Small intestine (tissue), 7 donors: ENCODE results near the gene OBSCN. TPM values are rescaled to one million over a fixed set of nuclear protein-coding genes. Genes with fewer than 3 reads are reported as not detected.

Experiments
- DNase-seq, 2 donors: peaks; one replicate each; pipeline versions ENCODE4 v3.0.0 to v3.0.0-alpha.2; 2013
- FAIRE-seq: peaks from 2 replicates; lab custom pipeline; 2012; peaks lifted over from hg19 to GRCh38; lab: Jason Lieb, UNC
- H3K27ac ChIP-seq, 3 donors: one replicate each; pipeline ENCODE4 v1.5.1; 2013; ENCODE audit warnings: low read length in 2 of 3, mild to moderate bottlenecking in 2 of 3, control low read depth in 1 of 3, inconsistent platforms in 1 of 3, low read depth in 1 of 3, moderate library complexity in 1 of 3
- H3K27me3 ChIP-seq, 3 donors: one replicate each; pipeline ENCODE4 v1.6.1; 2013; ENCODE audit warnings: low read length in 3 of 3, inconsistent platforms in 1 of 3; ENCODE audit not compliant: control insufficient read depth in 3 of 3, insufficient read depth in 3 of 3
- H3K36me3 ChIP-seq, 3 donors: one replicate each; pipeline ENCODE4 v1.6.1; 2013; ENCODE audit warnings: low read length in 3 of 3, inconsistent platforms in 1 of 3, low read depth in 1 of 3, mild to moderate bottlenecking in 1 of 3, moderate library complexity in 1 of 3; ENCODE audit not compliant: control insufficient read depth in 3 of 3, insufficient read depth in 2 of 3
- H3K4me1 ChIP-seq, 3 donors: one replicate each; pipeline ENCODE4 v1.6.1; 2013; ENCODE audit warnings: low read length in 2 of 3, inconsistent platforms in 1 of 3, low read depth in 1 of 3, mild to moderate bottlenecking in 1 of 3, moderate library complexity in 1 of 3; ENCODE audit not compliant: control insufficient read depth in 3 of 3, insufficient read depth in 2 of 3
- H3K4me3 ChIP-seq, 3 donors: one replicate each; pipeline ENCODE4 v1.5.1; 2013; ENCODE audit warnings: low read length in 3 of 3, control low read depth in 1 of 3, inconsistent platforms in 1 of 3, low read depth in 1 of 3, mild to moderate bottlenecking in 1 of 3, moderate library complexity in 1 of 3
- H3K9me3 ChIP-seq, 2 donors: one replicate each; pipeline ENCODE4 v1.6.1; 2013; ENCODE audit warnings: low read depth in 1 of 2, low read length in 1 of 2; ENCODE audit not compliant: control insufficient read depth in 2 of 2, insufficient read depth in 1 of 2
- WGBS, 3 donors: extraction: QIAGEN DNeasy Blood & Tissue Kit; methylation state at CpG; one replicate each; pipeline ENCODE4 v1.1.7; 2013; 5-methylcytosine and 5-hydroxymethylcytosine counted together
- polyA plus RNA-seq, 4 donors: library from polyadenylated mRNA; stranded (reverse) in 3 of 4; unstranded in 1 of 4; fragments of 200-250 nt in 3 of 4; fragments of 120-200 nt in 1 of 4; gene quantifications; one replicate each; pipeline versions ENCODE4 v1.2.1 to v1.2.3, GENCODE V29; 2013
- donor health status: healthy with polysubstance abuse.
- donor health status: control.
- donor health status: control.
- donor health status: Bipolar disorder and iron deficiency.
- donor health status: healthy.

Gene OBSCN
- polyA plus RNA-seq, 4 donors, result 3.6 to 36.2 (median 5.7) TPM

- no peaks in the 10 kb centered on the region for H3K4me1 ChIP-seq
- FAIRE-seq, result no peak
- DNase-seq, result no peak
- no peak overlapping the region for H3K4me3 ChIP-seq
- 93 to 96% (median 95%) methylated on average over 15 of the region's 15 CpGs for WGBS, 3 donors
- no peak overlapping the region for H3K27ac ChIP-seq
- H3K9me3 ChIP-seq, result peaks cover 0 to 6% of the 10 kb centered on the region in 2 donors
- H3K27me3 ChIP-seq, result no peaks in the 10 kb centered on the region
- H3K36me3 ChIP-seq, result peaks cover 0 to 52% (median 0%) of the 10 kb centered on the region in 3 donors
Observed at GRCh38 chr1:228321895-228322294, 114.1 kb downstream of the OBSCN start.

DNA sequence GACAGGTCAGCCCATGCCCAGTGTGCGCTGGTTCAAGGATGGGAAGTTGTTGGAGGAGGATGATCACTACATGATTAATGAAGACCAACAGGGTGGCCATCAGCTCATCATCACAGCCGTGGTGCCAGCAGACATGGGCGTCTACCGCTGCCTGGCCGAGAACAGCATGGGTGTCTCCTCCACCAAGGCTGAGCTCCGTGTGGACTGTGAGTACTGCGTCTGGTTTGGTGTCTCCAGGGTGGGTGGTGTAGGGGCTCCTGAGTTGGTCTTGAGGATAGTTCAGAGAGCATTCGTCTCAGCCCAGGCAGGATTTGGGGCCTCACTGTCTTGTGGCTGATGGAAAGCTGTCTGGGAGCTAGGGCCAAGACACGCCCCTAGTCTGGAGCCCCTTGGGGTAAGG is 115.6 kb downstream of the OBSCN start:
- Histone ChIP-seq H3K4me3 (no peak overlapping the region), H3K36me3 (peaks cover 0 to 37% (median 0%) of the 10 kb centered on the region in 3 donors), H3K27ac (no peak overlapping the region), H3K9me3 (peaks cover 0 to 6% of the 10 kb centered on the region in 2 donors), H3K4me1 (no peaks in the 10 kb centered on the region), H3K27me3 (no peaks in the 10 kb centered on the region)
- DNase-seq (no peak), FAIRE-seq (no peak)
- 92 to 96% (median 93%) methylated on average over 9 of the region's 9 CpGs for WGBS, 3 donors

DNA sequence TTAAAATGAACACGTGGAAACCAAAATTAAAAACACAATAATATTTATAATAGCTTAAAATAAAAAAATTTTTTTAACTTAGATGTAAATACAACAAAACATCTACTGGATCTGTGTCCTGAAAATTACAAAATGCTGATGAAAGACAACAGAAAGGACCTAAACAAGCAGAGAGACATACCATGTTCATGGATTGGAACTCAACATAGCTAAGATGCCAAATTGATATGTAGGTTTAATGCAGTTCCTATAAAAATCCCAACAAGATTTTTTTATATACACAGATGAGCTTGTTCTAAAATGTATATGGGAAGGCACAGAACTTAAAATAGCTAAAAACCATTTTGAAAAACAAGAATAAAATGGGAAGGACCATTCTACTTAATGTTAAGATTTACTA is 117.4 kb downstream of the OBSCN start:
- no peak for FAIRE-seq

GRCh38 chr1:228329887-228330286 is 122.0 kb downstream of the OBSCN start:
- Histone ChIP-seq H3K36me3 (peaks cover 0 to 26% (median 0%) of the 10 kb centered on the region in 3 donors), H3K4me3 (no peak overlapping the region), H3K9me3 (peaks cover 0 to 2% of the 10 kb centered on the region in 2 donors), H3K4me1 (no peaks in the 10 kb centered on the region), H3K27ac (no peak overlapping the region), H3K27me3 (no peaks in the 10 kb centered on the region)
- 65 to 74% (median 67%) methylated on average over 2 of the region's 2 CpGs for WGBS, 3 donors
- FAIRE-seq, result no peak
- DNase-seq, result no peak

More for the DNA sequence above, 117.4 kb downstream of the OBSCN start:
- Histone ChIP-seq H3K27me3 (no peaks in the 10 kb centered on the region), H3K4me1 (no peaks in the 10 kb centered on the region), H3K27ac (no peak overlapping the region), H3K9me3 (peaks cover 0 to 6% of the 10 kb centered on the region in 2 donors), H3K36me3 (peaks cover 0 to 26% (median 0%) of the 10 kb centered on the region in 3 donors), H3K4me3 (no peak overlapping the region)
- WGBS, 3 donors, result 62 to 72% (median 68%) methylated on average over 1 of the region's 1 CpG
- DNase-seq, result no peak

DNA sequence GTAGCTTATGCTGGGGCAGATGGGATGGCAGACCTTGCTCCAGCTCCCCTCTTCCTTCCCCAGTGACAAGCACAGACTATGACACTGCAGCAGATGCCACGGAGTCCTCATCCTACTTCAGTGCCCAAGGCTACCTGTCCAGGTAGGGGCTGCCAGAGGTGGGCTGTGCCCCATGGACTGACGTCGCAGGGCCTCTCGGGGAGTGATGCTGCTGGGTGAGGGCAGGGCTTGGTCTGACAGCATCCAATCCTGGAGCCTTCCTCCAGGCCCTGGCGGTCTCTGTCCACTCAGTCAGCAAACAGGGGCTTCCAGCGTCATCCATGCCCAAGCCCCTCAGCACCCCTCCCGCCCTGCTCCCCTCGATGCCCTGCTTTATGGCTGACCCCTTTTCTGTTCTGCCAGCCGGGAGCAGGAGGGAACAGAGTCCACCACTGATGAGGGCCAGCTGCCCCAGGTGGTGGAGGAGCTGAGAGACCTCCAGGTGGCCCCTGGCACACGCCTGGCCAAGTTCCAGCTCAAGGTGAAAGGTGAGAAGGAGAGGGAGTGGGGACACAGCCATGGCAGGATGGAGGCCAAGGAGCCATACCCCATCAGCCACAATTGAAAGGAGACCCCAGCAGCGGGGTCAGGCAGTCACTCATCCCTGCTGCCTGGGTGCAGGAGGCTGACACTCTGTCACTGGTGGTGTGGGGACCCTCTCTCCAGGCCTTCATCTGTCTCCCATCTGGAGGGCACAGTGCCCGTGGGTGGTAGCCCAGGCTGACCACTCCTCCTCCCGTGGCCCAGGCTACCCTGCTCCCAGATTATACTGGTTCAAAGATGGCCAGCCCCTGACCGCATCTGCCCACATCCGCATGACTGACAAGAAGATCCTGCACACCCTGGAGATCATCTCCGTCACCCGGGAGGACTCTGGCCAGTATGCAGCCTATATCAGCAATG is 125.2 kb downstream of the OBSCN start:
- FAIRE-seq (no peak), DNase-seq (no peak)
- 86 to 88% (median 88%) methylated on average over 17 of the region's 17 CpGs for WGBS, 3 donors
- Histone ChIP-seq H3K4me3 (no peak overlapping the region), H3K27ac (no peak overlapping the region), H3K36me3 (peaks cover 0 to 51% (median 0%) of the 10 kb centered on the region in 3 donors), H3K4me1 (no peaks in the 10 kb centered on the region), H3K9me3 (no peaks in the 10 kb centered on the region), H3K27me3 (no peaks in the 10 kb centered on the region)

DNA sequence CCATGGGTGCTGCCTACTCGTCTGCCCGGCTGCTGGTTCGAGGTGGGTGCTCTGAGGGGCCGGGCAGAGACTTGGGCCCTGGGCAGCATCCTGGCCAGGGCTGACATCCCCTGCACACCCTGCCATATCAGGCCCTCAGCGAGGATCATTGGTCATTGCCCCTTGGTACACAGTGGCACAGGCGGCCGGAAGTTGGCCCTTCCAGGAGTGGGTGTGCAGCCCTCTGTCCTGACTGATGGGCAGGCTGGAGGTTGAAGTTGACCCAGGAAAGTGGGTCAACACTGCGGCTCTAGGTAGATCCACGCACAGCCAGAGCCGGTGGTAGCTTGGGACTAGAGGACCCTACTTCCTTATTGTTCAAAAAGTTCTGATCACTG is 125.9 kb downstream of the OBSCN start:
- 94 to 96% (median 96%) methylated on average over 8 to 10 of the region's 10 CpGs for WGBS, 3 donors
- H3K36me3 ChIP-seq, result peaks cover 0 to 57% (median 0%) of the 10 kb centered on the region in 3 donors
- no peaks in the 10 kb centered on the region for H3K9me3 ChIP-seq
- H3K4me1 ChIP-seq, result no peaks in the 10 kb centered on the region
- DNase-seq (no peak), FAIRE-seq (no peak)
- H3K4me3 ChIP-seq, result no peak overlapping the region
- no peaks in the 10 kb centered on the region for H3K27me3 ChIP-seq
- H3K27ac ChIP-seq, result no peak overlapping the region

GRCh38 chr1:228334226-228334935 is 126.5 kb downstream of the OBSCN start:
- H3K9me3 ChIP-seq, result no peaks in the 10 kb centered on the region
- H3K4me1 ChIP-seq, result no peaks in the 10 kb centered on the region
- peaks cover 0 to 62% (median 0%) of the 10 kb centered on the region in 3 donors for H3K36me3 ChIP-seq
- DNase-seq (no peak), FAIRE-seq (no peak)
- 89 to 93% (median 91%) methylated on average over 22 of the region's 22 CpGs for WGBS, 3 donors
- no peak overlapping the region for H3K27ac ChIP-seq
- no peak overlapping the region for H3K4me3 ChIP-seq
- no peaks in the 10 kb centered on the region for H3K27me3 ChIP-seq

- 87 to 94% (median 87%) methylated on average over 14 to 18 of the region's 18 CpGs for WGBS, 3 donors
- H3K27ac ChIP-seq, result no peak overlapping the region
- no peak for FAIRE-seq
Observed at GRCh38 chr1:228334954-228335353, 127.1 kb downstream of the OBSCN start.

More at GRCh38 chr1:228334954-228335353, 127.1 kb downstream of the OBSCN start:
- H3K4me1 ChIP-seq, result no peaks in the 10 kb centered on the region
- DNase-seq, result no peak
- peaks cover 0 to 66% (median 0%) of the 10 kb centered on the region in 3 donors for H3K36me3 ChIP-seq
- H3K4me3 ChIP-seq, result no peak overlapping the region
- H3K9me3 ChIP-seq, result no peaks in the 10 kb centered on the region
- no peaks in the 10 kb centered on the region for H3K27me3 ChIP-seq
